ENCODE data around the gene CABP7.

CABP7 gene

DNA sequence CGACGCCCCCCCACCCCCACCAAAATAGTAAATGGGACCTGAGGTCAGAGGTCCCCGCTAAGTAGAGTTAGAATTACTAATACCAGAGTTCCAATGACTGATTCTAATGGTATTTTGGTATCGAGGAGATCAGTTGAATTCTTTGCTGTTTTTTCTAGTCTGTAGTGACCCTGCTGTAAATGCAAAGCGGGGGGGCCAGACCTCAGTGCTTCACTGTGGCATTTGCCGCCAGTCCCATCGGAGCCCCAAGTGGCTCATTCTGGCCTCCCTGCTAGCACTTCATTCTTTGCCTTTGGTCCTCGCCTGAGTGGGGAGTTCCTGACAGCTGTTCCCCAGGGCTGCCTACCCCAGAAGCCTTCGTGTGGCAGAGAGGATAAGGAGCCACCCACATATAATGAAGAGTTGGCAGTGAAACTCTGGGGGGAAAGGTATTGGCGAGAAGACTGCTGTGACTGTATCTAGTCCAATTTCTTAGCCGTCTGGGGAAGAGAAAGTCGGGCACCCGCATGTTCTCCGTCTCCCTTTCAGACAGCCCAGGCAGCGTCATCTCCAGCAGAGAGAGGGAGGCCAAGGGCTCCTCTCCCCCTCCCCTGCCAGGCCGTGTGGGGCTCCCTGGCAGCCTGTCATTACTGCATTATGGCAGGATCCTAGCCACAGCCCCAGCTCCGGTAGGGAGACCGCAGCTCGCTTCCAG lies 19.4 kb upstream of the CABP7 start:
- Histone ChIP-seq H3K4me2 (no peak overlapping the region), H4K20me1 (ENCODE audit: insufficient read depth) (no peaks in the 10 kb centered on the region), H2AFZ (ENCODE audit: low read depth) (no peak overlapping the region), H3K27ac (no peak overlapping the region), H3K4me1 (ENCODE audit: low read depth, poor library complexity, severe bottlenecking) (no peaks in the 10 kb centered on the region), H3K9ac (no peak overlapping the region), H3K79me2 (ENCODE audit: insufficient read depth, low read depth) (no peaks in the 10 kb centered on the region), H3K36me3 (ENCODE audit: insufficient read depth) (no peaks in the 10 kb centered on the region), H3K27me3 (ENCODE audit: insufficient read depth, low read depth) (no peaks in the 10 kb centered on the region), H3K4me3 (IDR thresholded peaks at IDR 0.05; ENCODE audit: insufficient read depth, low read depth, low read length) (no peak overlapping the region)
- TF ChIP-seq, protein P1, sequence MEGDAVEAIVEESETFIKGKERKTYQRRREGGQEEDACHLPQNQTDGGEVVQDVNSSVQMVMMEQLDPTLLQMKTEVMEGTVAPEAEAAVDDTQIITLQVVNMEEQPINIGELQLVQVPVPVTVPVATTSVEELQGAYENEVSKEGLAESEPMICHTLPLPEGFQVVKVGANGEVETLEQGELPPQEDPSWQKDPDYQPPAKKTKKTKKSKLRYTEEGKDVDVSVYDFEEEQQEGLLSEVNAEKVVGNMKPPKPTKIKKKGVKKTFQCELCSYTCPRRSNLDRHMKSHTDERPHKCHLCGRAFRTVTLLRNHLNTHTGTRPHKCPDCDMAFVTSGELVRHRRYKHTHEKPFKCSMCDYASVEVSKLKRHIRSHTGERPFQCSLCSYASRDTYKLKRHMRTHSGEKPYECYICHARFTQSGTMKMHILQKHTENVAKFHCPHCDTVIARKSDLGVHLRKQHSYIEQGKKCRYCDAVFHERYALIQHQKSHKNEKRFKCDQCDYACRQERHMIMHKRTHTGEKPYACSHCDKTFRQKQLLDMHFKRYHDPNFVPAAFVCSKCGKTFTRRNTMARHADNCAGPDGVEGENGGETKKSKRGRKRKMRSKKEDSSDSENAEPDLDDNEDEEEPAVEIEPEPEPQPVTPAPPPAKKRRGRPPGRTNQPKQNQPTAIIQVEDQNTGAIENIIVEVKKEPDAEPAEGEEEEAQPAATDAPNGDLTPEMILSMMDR (conservative IDR thresholded peaks at IDR 0.05; ENCODE audit: low read depth, low read length) = no peak

DNA sequence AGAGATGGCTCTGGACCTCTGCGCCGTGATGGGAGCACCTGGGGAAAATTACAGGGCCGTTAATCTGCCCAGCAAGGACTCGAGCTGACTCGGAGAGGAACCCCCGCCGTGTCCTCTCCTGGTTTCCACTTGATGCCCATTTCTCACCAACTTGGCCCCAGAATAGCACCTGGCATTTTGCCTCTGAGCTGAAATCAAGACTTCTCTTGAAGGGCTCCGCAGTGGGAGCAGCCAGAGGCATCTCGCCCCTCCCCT lies 19.0 kb upstream of the CABP7 start:
- Histone ChIP-seq H3K4me2 (no peak overlapping the region), H2AFZ (ENCODE audit: low read depth) (no peak overlapping the region), H3K27ac (no peak overlapping the region), H3K79me2 (ENCODE audit: insufficient read depth, low read depth) (no peaks in the 10 kb centered on the region), H3K4me3 (IDR thresholded peaks at IDR 0.05; ENCODE audit: insufficient read depth, low read depth, low read length) (no peak overlapping the region), H4K20me1 (ENCODE audit: insufficient read depth) (no peaks in the 10 kb centered on the region), H3K9ac (no peak overlapping the region), H3K27me3 (ENCODE audit: insufficient read depth, low read depth) (no peaks in the 10 kb centered on the region), H3K4me1 (ENCODE audit: low read depth, poor library complexity, severe bottlenecking) (no peaks in the 10 kb centered on the region), H3K36me3 (ENCODE audit: insufficient read depth) (no peaks in the 10 kb centered on the region)
- TF ChIP-seq, protein P1 (conservative IDR thresholded peaks at IDR 0.05; ENCODE audit: low read depth, low read length) = no peak

DNA sequence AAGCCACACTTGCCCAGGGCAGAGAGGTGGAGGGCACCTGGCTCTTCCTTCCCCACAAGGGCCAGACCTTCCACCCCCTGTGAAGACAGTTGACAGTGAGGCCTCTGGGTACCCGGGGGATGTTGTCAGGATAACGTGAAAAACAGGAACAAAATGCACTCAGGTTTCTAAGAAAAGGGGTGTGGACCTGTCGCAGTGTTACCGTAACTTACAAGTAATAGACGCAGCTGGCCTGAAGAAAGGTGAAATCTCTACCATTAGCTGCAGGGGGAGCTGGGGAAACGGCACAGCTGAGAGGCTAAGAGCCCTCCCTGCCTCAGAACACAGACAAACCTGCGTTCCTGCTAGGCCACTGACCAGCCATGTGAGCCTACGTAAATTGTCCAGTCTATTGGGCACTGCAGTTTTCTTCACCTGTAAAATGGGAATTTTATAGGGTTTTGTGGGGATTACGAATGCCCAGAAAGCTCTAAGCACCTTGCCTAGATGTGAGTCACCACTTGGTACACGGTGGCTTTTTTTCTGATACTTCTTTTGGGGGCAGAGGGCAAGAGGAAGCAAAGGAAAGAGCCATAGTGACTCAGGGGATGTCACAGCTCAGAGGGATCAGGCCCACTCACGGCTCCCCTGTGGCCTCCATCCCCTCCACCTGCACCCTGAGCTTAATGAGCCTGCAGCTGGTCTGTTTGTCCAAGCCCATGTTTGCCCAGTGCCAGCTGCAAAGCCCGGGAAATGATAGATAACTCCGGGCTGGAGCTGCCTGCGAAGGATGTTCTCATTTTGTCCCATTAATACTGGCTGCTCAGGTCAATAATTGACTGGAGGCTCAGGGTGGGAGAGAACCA lies 18.4 kb upstream of the CABP7 start:
- Histone ChIP-seq H4K20me1 (ENCODE audit: insufficient read depth) (no peaks in the 10 kb centered on the region), H3K27me3 (ENCODE audit: insufficient read depth, low read depth) (no peaks in the 10 kb centered on the region), H3K4me1 (ENCODE audit: low read depth, poor library complexity, severe bottlenecking) (no peaks in the 10 kb centered on the region), H3K79me2 (ENCODE audit: insufficient read depth, low read depth) (no peaks in the 10 kb centered on the region), H3K4me3 (IDR thresholded peaks at IDR 0.05; ENCODE audit: insufficient read depth, low read depth, low read length) (no peak overlapping the region), H3K36me3 (ENCODE audit: insufficient read depth) (no peaks in the 10 kb centered on the region), H2AFZ (ENCODE audit: low read depth) (no peak overlapping the region), H3K9ac (no peak overlapping the region), H3K27ac (no peak overlapping the region), H3K4me2 (no peak overlapping the region)
- TF ChIP-seq, protein P1 (conservative IDR thresholded peaks at IDR 0.05; ENCODE audit: low read depth, low read length) = no peak

DNA sequence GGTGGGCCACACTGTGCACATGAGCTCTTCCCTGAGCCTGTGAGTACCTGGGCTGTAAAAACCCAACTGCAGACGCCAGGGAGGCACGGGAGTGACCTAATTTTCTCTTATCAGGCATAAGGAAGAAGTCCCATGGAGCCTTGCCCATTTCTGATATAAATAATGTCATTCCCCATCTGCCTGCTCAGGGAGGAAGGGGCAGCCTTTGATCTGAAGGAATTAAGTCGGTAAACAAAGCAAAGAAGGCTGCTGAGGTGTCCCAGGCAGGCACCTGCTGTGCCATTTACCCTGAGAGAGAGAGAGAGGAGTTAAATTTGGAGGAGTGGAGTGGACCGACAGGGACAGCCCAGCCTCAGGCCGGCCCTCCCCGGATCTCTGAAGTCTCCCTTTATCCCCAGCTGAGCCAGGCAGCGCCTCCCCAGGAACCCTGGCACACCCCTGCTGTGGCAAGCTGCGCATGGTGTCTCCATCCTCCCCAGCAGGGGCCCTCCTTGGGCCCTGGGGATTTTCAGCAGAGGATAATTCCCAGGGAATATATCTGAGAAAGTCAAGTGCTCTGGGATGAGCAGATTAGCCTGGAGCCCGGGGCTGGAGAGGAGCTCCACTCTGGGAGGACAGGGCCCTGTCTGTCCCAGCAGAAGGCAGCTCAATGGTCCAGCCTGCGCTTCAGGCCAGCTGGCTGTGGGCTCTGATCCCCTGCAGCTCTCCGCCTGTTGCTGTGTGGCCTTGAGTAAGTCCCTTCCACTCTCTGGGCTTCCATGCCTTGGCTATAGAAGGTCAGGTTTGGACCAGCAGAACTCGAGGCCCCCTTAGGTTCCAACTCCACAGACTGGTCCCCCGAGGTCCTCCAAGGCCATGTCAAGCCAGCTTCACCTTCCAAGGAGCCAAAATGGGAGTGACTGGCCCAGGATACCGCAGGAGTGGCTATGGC lies 17.5 kb upstream of the CABP7 start:
- H3K79me2 ChIP-seq (ENCODE audit: insufficient read depth, low read depth) = no peaks in the 10 kb centered on the region
- H4K20me1 ChIP-seq (ENCODE audit: insufficient read depth) = no peaks in the 10 kb centered on the region
- H2AFZ ChIP-seq (ENCODE audit: low read depth) = no peak overlapping the region
- H3K4me2 ChIP-seq = no peak overlapping the region
- no peaks in the 10 kb centered on the region for H3K36me3 ChIP-seq (ENCODE audit: insufficient read depth)
- no peaks in the 10 kb centered on the region for H3K4me1 ChIP-seq (ENCODE audit: low read depth, poor library complexity, severe bottlenecking)
- TF ChIP-seq, protein P1 (conservative IDR thresholded peaks at IDR 0.05; ENCODE audit: low read depth, low read length) = no peak
- no peak overlapping the region for H3K9ac ChIP-seq
- H3K27ac ChIP-seq = no peak overlapping the region
- H3K27me3 ChIP-seq (ENCODE audit: insufficient read depth, low read depth) = no peaks in the 10 kb centered on the region
- no peak overlapping the region for H3K4me3 ChIP-seq (IDR thresholded peaks at IDR 0.05; ENCODE audit: insufficient read depth, low read depth, low read length)
